Measurements from ENCODE around the gene TOR2A.

GRCh38 chr9:127698386-127698785, 36.7 kb downstream of the TOR2A start:
- TF ChIP-seq JUND (IDR thresholded peaks at IDR 0.05; ENCODE audit: low read length) (no peak), POLR2A (IDR thresholded peaks at IDR 0.05; ENCODE audit: control extremely low read depth in 1 of 2, low read depth in 2 of 2, low read length in 2 of 2) (no peak), CTCF (IDR thresholded peaks at IDR 0.05; ENCODE audit: control extremely low read depth in 1 of 3, insufficient read depth in 1 of 3, low read depth in 1 of 3, low read length in 3 of 3) (no peak), EZH2 (IDR thresholded peaks at IDR 0.05; ENCODE audit: low read depth, low read length, severe bottlenecking) (no peak), POLR2AphosphoS5 (IDR thresholded peaks at IDR 0.05; ENCODE audit: low read depth, low read length) (no peak), BCL11A (IDR thresholded peaks at IDR 0.05; ENCODE audit: low read depth in 2 of 2, low read length in 2 of 2) (no peak), EGR1 (IDR thresholded peaks at IDR 0.05; ENCODE audit: borderline replicate concordance, low read depth, low read length) (no peak), SP2 (IDR thresholded peaks at IDR 0.05; ENCODE audit: low read length) (no peak)
